ENCODE results near the gene GLO1. TPM values are rescaled to one million over a fixed set of nuclear protein-coding genes. Genes with fewer than 3 reads are reported as not detected.
"Not testable (repeated sequence)": the region's sequence is repeated elsewhere in the genome, so short reads cannot be mapped to it uniquely, and the experiment has no call there.

The GLO1 gene
- total RNA-seq, 1 donor from 2014 or later, result 117 TPM

DNA sequence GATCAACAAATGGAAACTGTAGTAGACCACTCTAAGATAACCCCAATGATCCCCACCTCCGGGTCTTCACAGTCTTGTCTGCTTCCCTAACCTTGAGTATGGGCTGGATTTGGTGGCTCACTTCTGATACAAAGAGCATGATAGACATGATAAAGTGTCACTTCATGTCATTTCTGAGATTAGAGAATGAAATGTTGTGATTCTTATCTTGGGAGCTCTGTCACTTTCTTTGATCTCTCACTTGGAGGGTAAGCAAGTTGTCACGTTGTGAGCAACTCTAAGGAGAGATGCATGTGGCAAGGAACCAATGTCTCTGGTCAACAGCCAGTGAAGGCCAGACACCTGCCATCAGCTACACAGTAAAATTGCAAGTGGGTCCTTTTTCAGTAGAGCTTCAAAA is 3.0 kb upstream of the GLO1 start:
- DNase-seq (ENCODE audit: low read depth), result no peak

GRCh38 chr6:38703949-38704590 is 1.1 kb upstream of the GLO1 start:
- DNase-seq (ENCODE audit: low read depth), result no peak

DNA sequence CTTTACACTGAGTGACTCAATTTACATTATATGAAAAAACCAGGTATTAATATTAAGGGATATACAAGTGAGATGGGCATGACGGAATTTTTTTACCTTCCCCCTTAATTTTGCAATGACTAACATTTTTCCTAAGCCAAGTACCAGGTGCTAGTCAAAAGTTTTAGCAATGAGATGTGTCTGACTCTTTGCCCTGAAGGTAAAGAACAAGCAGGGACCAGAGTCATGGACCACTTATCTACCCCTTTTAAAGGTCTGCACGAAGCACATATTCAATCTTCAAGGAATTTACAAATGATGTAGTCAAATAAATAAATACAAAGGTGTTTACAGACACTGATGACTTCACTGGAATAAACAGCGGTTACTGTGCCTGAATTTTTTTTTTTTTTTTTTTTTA is 1.4 kb downstream of the GLO1 start:
- no peak for DNase-seq (ENCODE audit: low read depth)

- not testable (repeated sequence) for DNase-seq (ENCODE audit: low read depth)
Observed at GRCh38 chr6:38699702-38700101, 3.2 kb downstream of the GLO1 start.

DNA sequence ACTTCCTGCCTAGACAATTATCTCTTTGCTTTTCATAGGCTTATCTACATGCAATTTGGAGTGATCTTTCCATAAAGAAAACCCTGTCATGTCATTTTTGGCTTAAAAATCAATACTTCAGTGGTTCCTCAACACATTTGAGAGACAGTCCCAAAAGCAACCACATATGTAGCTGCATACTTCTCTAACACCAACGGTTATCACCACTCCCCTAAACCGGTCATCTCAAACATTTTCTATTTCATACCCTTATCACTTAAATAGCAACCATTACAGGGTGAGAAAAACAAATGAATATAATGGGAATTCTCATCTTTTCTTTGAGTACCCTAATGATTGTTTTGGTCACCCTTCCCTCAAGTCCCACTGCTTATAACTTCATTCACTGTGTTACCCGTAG is 5.1 kb downstream of the GLO1 start:
- DNase-seq (ENCODE audit: low read depth), result no peak

DNA sequence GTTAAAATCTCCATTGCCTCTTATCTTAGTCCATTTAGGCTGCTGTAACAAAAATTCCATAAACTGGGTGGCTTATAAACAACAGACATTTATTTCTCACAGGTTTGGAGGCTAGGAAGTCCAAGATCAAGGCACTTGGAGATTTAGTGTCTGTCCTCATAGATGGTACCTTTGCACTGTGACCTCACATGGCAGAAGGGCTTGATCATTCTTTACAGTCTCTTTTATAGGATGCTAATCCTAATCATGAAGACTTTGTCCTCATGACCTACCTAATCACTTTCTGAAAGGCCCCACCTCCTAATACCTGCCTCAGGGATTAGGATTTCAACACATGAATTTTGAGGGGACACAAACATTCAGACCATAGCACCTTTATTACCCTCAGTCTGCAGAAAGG is 6.6 kb downstream of the GLO1 start:
- DNase-seq (ENCODE audit: low read depth), result no peak

DNA sequence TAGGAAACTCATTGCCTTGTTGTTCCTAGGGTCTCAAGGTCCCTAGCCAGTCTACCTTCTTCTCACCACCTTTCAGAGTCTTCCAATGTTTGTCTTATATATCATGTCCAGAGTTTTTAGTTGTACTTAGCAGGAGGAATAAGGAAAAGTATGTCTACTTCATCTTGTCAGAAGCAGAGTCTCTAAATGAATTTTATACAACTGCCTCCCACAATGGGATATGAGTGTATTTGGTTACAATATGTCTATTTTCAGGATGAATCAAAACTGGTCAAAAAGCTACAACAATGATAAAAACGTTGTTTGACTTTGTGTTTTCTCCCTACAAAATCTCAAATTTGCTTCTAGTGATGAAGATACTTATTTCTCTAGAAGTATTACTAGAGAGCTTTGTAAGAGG is 7.0 kb downstream of the GLO1 start:
- no peak for DNase-seq (ENCODE audit: low read depth)

- DNase-seq (ENCODE audit: low read depth), result no peak
Observed at GRCh38 chr6:38695227-38695900, 7.6 kb downstream of the GLO1 start.

DNA sequence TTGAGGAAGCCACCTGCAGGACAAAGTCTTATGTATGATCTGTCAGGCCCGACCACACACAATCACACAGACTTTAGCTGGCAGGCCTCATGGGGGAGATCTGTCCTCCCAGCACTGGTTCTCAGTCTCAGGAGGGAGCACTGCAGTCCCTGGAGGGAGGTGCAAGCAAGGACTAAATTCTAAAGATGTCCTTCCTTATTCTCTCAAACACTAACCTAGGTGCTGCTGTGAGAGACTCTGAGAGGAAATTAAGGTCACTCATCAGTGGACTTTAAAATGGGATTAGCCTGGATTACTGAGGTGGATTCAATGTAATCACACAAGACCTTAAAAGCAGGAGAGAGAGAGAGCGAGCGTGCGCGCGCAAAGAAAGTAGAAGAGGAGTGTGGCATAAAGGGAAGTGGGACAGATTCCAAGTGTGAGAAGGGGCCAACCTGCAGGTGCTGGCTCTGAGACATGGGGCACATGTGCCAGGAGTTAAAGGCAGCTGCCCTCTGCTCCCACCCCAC is 14.3 kb downstream of the GLO1 start:
- no peak for DNase-seq (ENCODE audit: low read depth)

DNA sequence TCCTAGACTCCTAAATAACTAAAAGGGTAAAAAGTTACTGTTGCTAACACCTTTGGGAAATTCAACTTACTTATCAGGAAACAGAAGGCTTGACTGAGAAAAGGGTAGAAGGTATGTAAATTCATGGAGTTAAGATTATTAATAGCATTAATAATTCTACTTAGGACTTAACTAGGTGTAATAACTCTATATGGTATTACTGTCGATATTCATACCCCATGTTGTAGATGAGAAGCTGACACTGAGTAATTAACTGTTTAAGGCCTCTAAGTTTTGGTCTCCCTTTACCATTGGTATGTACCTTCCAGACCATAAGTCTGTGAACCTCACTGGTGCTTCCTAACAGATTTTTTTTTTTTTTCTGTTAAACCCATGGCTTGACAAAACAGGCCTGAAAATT is 15.4 kb downstream of the GLO1 start:
- no peak for DNase-seq (ENCODE audit: low read depth)

DNA sequence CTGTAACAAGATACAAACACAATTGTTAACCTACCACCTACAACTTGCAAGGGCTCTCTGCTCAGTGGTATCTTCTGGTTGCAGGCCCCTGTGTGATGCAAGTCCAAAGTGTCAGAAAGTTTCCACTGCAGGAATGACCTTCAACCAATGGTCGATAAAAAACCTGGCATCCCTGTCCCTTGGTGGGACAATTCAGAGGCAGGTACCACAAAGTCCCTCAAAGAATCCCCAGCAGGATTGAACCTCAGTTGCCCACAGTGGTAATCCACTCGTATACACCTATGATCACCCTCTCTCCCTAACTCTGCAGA is 15.9 kb downstream of the GLO1 start:
- DNase-seq (ENCODE audit: low read depth), result no peak

DNA sequence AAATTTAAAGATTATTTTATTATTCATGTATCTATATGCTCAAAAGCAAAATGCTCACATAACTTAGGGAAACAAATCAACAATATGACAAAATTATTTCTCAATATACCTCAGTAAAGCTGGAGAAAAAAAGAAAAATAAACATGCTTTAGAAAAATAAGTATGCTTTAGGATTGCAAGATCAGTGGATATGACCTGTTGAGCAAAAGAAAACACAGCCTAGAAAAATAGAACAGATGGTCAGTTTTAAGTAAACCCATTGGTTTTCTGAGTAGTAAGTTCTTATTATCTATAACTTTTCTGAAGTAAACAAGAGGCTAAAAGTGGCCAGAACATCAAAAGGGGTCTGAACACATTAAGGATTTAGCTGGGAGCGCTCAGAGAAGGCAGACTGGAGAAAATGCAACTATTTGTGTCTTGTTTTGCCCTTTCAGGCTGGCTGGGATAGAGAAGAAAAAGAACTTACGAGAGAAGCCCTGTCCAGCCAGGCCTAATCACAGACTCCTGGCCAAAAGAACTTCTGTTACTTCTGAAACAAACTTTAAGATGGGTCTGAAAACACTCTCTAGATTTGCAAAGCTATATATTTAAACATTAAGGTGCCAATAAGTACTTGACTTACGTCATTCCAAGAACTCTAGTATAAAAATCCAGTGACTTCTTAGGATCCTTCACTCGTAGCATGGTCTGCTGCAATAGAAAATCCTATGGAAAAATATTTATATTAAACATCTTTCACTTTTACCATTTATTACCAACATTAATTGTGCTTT is 16.5 kb downstream of the GLO1 start:
- DNase-seq (ENCODE audit: low read depth), result no peak

DNA sequence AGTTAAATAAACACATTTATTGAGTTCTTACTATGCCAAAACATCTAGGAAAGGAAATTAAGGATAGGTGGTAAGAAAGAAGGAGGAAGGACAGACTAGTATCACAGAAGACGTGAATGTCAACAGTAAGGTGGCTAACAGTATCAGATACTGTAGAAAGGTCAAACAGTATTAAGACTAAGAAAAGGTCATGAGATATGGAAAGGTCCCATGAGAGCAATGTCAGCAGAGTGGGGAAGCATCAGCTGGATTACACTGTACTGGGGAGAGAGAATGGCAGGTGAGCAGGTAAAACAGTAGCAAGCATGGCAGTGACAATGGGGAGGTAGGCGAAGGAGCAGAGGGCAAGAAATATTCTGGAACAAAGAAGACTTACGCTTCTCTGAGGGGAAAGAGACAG is 18.0 kb downstream of the GLO1 start:
- no peak for DNase-seq (ENCODE audit: low read depth)

- DNase-seq (ENCODE audit: low read depth), result no peak
Observed at GRCh38 chr6:38684237-38684636, 18.7 kb downstream of the GLO1 start.

- no peak for DNase-seq (ENCODE audit: low read depth)
Observed at GRCh38 chr6:38681850-38682249, 21.1 kb downstream of the GLO1 start.

- no peak for DNase-seq (ENCODE audit: low read depth)
Observed at GRCh38 chr6:38679668-38680067, 23.3 kb downstream of the GLO1 start.

- no peak for DNase-seq (ENCODE audit: low read depth)
Observed at GRCh38 chr6:38678178-38678760, 24.7 kb downstream of the GLO1 start.

GRCh38 chr6:38676974-38677544 is 25.9 kb downstream of the GLO1 start:
- DNase-seq (ENCODE audit: low read depth), result no peak

GRCh38 chr6:38676236-38676973 is 26.5 kb downstream of the GLO1 start:
- no peak for DNase-seq (ENCODE audit: low read depth)

GRCh38 chr6:38673397-38674165 is 29.4 kb downstream of the GLO1 start:
- DNase-seq (ENCODE audit: low read depth), result no peak

Data from renal cortical epithelial cell (primary cell).